ENCODE data around the gene TEKT1.

- TF ChIP-seq CTCF (IDR thresholded peaks at IDR 0.05) = no peak
- no peak for TF ChIP-seq POLR2A (IDR thresholded peaks at IDR 0.05)
- TF ChIP-seq POLR2AphosphoS5 (IDR thresholded peaks at IDR 0.05) = no peak
These were observed 63.1 kb downstream of the TEKT1 start for GRCh38 chr17:6768447-6768846.
